ENCODE results near the gene GPANK1. TPM values are rescaled to one million over a fixed set of nuclear protein-coding genes. Genes with fewer than 3 reads are reported as not detected.

Gene GPANK1
- total and polyA plus RNA-seq, 9 of the 15 experiments (the other 6 are each of a cell fraction or from before 2014, with no cell fraction given): 32.2 to 111 (median 46.3) TPM

DNA sequence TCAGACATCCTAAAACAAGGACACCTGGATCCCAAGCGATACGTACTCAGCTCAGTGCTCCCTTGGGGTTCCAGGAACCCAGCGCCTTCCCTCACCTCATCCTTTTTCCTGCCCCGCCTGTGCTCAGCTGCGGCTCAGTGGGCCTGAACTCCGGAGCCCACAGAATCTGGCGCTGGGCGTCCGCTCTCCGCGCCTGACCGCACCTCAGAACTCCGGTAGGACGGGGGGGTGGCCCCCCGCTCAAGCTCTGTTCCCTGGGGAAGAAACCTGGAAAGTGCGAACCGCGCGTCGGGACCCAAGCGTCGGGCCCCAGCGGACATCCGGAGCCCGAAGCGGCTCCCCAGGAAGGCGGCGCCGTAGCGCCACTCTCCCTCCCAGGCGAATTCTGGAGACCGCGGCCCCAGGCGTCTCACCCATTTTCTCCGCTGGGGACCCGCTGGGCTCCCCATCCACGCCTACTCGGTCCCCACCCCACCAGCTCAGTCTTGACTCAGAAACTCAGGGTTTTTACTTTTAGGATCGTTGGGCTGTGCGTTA, 16.4 kb upstream of the GPANK1 start (continued):
- TF ChIP-seq, protein P1, sequence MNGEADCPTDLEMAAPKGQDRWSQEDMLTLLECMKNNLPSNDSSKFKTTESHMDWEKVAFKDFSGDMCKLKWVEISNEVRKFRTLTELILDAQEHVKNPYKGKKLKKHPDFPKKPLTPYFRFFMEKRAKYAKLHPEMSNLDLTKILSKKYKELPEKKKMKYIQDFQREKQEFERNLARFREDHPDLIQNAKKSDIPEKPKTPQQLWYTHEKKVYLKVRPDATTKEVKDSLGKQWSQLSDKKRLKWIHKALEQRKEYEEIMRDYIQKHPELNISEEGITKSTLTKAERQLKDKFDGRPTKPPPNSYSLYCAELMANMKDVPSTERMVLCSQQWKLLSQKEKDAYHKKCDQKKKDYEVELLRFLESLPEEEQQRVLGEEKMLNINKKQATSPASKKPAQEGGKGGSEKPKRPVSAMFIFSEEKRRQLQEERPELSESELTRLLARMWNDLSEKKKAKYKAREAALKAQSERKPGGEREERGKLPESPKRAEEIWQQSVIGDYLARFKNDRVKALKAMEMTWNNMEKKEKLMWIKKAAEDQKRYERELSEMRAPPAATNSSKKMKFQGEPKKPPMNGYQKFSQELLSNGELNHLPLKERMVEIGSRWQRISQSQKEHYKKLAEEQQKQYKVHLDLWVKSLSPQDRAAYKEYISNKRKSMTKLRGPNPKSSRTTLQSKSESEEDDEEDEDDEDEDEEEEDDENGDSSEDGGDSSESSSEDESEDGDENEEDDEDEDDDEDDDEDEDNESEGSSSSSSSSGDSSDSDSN (IDR thresholded peaks at IDR 0.05; ENCODE audit: borderline replicate concordance in 1 of 2, low read depth in 2 of 2, low read length in 2 of 2): no peak
- no peak for TF ChIP-seq HCFC1 (IDR thresholded peaks at IDR 0.05; ENCODE audit: low read depth, low read length)
- no peak for TF ChIP-seq ZNF408 (CRISPR knock-in tag; IDR thresholded peaks at IDR 0.05; ENCODE audit: low read depth)
- no peak for TF ChIP-seq TCF7L2 (IDR thresholded peaks at IDR 0.05; ENCODE audit: low read depth, low read length)
- TF ChIP-seq USF1 (CRISPR knock-in tag; IDR thresholded peaks at IDR 0.05): no peak
- no peak for TF ChIP-seq ZFP36 (IDR thresholded peaks at IDR 0.05; ENCODE audit: low read depth, low read length, partially characterized antibody)
- TF ChIP-seq TCF7 (IDR thresholded peaks at IDR 0.05; ENCODE audit: borderline replicate concordance): no peak
- no peak for TF ChIP-seq ZSCAN29 (IDR thresholded peaks at IDR 0.05)
- no peak for TF ChIP-seq ETV5 (CRISPR knock-in tag; IDR thresholded peaks at IDR 0.05; ENCODE audit: low read depth)
- TF ChIP-seq ATF1 (CRISPR knock-in tag; IDR thresholded peaks at IDR 0.05): no peak
- no peak for TF ChIP-seq ATF1 (tag; IDR thresholded peaks at IDR 0.05)
- TF ChIP-seq ZNF77 (CRISPR knock-in tag; IDR thresholded peaks at IDR 0.05): no peak
- TF ChIP-seq, protein P2, sequence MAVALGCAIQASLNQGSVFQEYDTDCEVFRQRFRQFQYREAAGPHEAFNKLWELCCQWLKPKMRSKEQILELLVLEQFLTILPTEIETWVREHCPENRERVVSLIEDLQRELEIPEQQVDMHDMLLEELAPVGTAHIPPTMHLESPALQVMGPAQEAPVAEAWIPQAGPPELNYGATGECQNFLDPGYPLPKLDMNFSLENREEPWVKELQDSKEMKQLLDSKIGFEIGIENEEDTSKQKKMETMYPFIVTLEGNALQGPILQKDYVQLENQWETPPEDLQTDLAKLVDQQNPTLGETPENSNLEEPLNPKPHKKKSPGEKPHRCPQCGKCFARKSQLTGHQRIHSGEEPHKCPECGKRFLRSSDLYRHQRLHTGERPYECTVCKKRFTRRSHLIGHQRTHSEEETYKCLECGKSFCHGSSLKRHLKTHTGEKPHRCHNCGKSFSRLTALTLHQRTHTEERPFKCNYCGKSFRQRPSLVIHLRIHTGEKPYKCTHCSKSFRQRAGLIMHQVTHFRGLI (CRISPR knock-in tag; IDR thresholded peaks at IDR 0.05): no peak
- TF ChIP-seq, protein P3, sequence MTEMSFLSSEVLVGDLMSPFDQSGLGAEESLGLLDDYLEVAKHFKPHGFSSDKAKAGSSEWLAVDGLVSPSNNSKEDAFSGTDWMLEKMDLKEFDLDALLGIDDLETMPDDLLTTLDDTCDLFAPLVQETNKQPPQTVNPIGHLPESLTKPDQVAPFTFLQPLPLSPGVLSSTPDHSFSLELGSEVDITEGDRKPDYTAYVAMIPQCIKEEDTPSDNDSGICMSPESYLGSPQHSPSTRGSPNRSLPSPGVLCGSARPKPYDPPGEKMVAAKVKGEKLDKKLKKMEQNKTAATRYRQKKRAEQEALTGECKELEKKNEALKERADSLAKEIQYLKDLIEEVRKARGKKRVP (CRISPR knock-in tag; IDR thresholded peaks at IDR 0.05): no peak
- TF ChIP-seq TOE1 (IDR thresholded peaks at IDR 0.05; ENCODE audit: borderline replicate concordance): no peak
- no peak for TF ChIP-seq TOE1 (CRISPR knock-in tag; IDR thresholded peaks at IDR 0.05; ENCODE audit: borderline replicate concordance, low read depth)
- TF ChIP-seq, protein P4, sequence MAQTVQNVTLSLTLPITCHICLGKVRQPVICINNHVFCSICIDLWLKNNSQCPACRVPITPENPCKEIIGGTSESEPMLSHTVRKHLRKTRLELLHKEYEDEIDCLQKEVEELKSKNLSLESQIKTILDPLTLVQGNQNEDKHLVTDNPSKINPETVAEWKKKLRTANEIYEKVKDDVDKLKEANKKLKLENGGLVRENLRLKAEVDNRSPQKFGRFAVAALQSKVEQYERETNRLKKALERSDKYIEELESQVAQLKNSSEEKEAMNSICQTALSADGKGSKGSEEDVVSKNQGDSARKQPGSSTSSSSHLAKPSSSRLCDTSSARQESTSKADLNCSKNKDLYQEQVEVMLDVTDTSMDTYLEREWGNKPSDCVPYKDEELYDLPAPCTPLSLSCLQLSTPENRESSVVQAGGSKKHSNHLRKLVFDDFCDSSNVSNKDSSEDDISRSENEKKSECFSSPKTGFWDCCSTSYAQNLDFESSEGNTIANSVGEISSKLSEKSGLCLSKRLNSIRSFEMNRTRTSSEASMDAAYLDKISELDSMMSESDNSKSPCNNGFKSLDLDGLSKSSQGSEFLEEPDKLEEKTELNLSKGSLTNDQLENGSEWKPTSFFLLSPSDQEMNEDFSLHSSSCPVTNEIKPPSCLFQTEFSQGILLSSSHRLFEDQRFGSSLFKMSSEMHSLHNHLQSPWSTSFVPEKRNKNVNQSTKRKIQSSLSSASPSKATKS (CRISPR knock-in tag; IDR thresholded peaks at IDR 0.05): no peak
- no peak for TF ChIP-seq ELF2 (CRISPR knock-in tag; IDR thresholded peaks at IDR 0.05)
- TF ChIP-seq, protein P5, sequence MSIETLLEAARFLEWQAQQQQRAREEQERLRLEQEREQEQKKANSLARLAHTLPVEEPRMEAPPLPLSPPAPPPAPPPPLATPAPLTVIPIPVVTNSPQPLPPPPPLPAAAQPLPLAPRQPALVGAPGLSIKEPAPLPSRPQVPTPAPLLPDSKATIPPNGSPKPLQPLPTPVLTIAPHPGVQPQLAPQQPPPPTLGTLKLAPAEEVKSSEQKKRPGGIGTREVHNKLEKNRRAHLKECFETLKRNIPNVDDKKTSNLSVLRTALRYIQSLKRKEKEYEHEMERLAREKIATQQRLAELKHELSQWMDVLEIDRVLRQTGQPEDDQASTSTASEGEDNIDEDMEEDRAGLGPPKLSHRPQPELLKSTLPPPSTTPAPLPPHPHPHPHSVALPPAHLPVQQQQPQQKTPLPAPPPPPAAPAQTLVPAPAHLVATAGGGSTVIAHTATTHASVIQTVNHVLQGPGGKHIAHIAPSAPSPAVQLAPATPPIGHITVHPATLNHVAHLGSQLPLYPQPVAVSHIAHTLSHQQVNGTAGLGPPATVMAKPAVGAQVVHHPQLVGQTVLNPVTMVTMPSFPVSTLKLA (conservative IDR thresholded peaks at IDR 0.05): no peak
